Fibroblast of skin of abdomen (primary cell): ENCODE data around the gene IER5L.
A peak's percentile ranks its signal among the peaks of the same experiment; 100 is the strongest.

Experiments
- DNase-seq: peaks from one replicate; pipeline ENCODE4 v3.0.0-alpha.2; 2013

Gene IER5L

DNA sequence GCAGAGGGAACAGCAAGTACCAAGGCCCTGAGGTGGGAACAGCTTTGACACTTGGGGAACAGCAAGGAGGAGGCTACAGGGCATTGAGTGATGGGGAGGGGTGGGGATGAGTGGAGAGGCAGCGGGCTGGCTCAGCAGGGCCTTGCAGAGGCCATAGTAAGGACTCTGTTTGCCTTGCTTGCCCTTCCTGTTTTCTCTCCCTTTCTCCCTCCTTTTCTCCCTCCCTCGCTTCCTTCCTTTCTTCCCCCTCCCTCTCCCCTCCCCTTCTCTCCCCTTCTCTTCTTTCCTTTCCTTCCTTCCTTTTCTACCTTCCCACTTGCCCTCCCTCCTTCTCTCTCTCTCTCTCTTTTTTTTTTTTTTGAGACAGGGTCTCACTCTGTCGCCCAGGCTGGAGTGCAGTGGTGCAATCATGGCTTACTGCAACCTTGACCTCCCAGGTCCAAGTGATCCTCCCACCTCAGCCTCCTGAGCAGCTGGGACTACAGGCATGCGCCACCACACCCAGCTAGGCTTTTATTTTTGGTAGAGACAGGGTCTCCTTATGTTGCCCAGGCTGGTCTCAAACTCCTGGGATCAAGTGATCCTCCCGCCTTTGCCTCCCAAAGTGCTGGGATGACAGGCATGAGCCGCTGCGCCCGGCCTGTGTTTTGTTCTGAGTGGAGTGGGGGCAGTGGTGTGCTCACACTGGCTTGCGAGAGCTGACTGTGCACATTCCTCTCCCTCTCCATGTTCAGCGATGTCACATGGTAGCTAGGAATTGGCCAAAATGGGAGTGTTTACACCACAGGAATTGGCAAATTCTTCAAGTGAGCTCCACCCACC is 17.1 kb downstream of the IER5L start:
- DNase-seq: peak; percentile 53

DNA sequence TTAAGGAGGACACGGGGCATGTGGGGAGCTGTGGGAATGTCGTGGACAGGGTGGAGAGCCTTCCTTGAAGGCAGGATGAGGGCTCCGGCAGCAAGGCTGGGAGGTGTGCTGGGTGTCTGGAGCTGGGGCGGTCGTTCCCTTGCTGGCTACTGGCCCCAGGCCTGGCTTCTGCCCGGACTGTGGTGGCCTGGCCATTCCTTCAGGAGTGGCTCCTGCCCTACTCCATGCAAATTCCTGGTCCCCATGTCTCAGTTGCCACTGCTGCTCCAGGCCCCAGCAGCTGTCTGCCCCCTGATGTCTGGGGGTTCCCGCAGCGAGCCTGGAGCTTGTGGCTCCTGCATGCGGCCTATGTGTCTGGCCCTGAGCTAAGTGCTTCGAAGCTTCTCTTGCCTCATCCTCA is 21.9 kb downstream of the IER5L start:
- DNase-seq: no peak

DNA sequence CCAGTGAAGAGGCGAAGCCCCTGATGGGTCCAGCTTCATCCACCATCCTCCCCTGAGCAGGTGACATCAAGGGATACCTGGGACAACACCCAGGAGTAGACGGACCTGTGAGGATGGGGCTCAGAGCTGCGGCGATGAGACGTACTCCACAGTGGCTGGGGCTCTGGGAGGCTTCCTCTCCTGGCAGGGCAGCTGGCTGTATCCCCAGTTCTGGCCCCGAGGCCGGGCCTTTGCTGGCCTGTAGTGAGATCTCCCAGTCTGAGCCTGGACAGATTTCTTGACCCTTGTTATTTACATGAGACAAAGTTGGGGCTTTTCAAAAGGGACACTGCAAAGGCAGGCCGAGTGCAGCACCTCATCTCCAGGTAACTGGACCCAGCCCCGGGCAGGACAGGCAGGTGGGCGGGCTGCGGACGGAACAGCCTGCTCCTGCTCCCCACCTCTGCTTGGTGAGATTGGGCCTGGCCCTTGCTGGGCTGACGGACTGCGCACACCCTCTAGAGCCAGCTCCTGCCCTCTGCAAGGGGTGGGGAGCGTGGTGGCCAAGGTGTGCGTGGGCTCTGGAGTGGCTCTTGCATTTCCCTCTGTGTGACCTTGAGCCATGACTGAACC is 23.1 kb downstream of the IER5L start:
- DNase-seq: no peak

DNA sequence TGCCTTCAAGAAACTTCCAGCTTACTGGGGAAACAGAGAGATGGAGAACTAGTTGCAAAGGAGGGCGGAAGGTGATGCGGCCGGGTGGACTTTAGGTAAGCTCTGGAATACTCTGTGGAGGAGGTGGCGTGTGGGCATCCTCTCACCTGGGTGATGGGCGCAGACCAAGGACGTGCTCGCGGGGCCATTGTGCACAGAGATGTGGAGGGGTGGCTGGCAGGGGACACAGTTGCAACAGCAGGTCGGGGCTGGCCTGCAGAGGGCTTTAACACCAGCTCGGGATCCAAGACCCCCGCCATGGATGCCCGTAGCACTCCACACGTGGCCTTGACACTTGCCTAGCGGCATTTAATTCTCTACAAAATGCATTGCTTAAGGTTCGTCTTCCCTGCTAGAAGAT is 26.6 kb downstream of the IER5L start:
- DNase-seq: no peak

DNA sequence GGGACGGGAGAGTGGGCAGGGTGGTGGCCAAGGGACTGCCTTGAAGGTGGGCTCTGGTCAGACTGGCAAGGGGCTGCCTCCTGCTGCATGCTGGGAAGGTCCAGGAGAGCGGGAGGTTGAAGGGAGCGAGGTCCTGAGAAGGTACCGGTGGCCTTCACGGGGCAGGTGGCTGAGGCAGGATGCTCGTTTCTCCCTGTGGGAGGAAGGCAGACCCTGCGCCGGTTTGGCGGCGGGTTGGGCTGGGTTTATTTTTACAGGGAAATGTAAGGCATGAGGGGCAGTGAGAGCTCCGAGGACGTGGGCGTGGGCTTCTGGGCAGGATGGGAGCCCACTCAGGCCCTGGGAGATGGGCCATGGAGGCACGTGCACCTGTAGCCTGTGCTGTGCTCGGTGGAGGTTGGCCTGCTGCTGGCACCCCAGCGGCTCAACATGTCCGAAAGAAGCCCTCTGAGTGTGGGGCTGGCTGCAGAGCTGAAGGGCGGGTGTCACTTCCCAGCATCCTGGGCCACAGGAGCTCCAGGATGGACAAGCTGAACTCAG is 27.3 kb downstream of the IER5L start:
- DNase-seq: no peak

DNA sequence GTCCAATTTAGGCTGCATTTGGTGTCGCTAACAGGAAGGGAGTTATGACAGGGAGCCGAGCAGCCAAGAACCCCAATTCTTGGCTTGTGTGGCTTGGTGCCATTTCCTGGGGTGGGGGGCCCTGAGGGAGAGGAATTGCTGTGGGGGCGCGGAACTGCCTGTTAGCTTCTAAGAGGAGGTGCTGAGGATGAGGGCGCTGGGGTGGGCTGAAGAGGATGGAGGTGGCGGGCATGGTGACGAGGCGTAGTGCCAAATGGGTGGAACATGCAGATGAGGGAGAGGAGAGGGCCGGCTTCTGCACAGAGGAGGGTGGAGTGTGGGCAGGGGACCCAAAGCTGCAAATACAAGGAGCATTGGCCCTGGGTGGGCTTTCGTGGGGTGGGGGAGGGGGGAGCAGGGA is 27.9 kb downstream of the IER5L start:
- no peak for DNase-seq

DNA sequence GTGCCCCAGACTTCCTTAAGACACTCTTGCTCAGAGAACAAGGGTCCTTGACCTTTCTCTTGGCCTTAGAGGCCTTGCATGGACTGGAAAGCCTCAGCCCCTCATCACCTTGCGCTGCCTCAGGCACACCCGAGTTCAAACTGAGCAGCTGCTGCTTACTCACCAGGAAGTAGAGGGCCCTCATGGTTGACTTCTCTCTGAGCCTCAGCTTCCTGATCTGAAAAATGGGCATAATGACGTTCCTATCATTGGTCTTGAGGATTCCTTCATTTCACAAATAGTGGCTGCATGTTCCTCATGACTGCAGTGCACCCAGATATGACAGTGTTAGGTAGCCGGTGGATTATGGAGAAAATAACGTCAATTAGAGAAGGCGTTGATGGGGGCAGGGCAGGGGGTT is 28.6 kb downstream of the IER5L start:
- DNase-seq: no peak

DNA sequence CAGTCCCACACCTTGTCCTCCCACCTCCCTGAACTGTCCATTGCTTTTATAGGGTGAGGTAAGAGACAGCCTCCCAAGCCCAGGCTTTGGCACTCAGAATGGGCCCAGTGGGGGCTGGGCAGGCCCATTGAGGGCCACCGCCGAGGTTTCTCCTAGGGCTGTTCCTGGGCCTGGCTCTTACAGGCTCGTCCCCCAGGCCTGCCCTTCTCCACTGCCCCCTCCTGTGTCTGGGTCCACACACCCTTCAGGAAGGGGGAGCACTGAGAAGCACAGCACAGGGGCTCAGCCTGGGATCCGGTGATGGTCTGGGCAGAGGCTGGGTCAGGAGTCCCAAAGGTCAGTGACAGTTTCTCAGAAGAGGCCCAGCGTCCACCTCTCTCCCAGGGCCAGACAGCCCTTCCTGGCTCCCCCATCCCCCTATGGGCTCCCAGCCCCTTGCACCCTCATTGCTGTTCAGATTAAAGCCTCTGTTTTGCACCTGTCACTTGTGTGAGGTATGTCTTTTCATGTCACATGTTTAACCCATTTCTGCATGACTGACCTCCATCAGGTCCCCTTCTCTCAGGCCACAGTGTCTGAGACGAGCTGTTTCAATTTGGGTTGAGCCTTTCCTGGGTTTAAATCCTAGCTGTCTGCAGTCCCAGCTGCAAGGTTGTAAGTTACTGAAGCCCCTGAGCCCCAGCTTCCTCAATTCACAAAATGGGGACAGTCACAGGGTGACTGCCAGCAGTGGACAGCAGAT is 29.4 kb downstream of the IER5L start:
- DNase-seq: no peak

DNA sequence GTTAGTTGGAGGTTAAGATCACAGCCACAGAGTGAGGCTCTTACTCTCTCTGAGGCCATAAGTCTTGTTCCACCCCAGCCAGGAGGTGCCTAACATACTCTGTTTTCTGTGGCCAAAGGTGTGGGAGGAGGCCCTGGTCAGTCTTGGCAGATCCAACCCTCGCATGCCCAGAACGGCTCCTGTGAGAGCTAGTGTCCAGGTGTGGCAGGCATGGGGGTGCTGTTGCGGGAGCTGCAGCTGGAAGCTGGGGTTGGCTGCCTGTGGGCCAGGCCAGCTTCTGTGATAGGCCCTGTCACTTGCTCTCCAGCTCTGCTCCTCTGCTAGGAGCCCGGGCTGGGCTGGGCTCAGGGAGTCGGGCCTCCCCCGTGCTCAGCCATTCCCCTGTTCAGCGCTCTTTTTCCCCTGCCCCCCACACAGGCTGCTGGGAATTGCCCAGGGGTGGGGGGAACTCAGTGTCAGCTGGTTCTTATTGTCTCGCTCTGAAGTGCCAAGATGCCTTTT is 31.6 kb downstream of the IER5L start:
- peak; percentile 89 for DNase-seq

DNA sequence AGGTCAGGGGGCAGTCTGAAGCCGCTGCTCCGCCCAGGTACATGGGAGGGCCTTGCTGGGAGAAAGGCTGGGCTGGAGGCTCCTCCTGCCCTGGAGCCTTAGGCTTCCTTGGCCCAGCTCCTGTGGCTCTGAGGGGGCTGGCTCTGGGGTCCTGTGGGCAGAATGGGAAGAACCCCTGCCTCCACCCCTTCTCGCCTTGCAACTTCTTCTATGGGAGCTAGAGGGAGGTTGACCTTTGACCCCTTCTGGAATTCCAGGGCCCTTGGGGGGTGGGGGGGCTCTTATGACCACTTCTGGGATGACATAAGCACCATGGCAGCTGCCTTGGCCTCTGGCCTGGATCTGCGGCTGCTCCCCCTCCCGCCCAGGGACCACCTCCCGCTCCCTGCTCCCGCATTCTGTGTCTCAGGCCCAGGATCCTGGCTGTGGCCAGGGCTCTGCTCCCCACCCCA is 32.2 kb downstream of the IER5L start:
- peak; percentile 97 for DNase-seq

DNA sequence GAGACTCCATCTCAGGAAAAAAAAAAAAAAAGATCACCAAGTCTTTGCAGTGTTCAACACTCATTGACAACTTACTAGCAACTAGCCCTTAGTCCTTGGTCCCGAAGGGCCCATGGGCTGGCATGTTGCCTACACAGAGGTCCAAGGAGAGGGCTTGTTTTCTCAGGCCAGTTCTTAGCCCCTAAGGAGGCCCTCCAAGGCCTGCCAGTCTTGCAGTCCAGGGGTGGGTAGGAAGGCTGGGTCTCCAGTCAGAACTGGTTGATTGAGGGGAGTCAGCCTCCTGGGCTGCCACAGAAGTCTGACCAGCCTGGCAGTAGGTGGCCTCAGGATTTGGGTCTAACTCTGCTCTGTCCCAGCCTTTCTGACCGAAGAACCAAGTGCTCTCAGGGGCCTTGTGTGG is 32.7 kb downstream of the IER5L start:
- no peak for DNase-seq

DNA sequence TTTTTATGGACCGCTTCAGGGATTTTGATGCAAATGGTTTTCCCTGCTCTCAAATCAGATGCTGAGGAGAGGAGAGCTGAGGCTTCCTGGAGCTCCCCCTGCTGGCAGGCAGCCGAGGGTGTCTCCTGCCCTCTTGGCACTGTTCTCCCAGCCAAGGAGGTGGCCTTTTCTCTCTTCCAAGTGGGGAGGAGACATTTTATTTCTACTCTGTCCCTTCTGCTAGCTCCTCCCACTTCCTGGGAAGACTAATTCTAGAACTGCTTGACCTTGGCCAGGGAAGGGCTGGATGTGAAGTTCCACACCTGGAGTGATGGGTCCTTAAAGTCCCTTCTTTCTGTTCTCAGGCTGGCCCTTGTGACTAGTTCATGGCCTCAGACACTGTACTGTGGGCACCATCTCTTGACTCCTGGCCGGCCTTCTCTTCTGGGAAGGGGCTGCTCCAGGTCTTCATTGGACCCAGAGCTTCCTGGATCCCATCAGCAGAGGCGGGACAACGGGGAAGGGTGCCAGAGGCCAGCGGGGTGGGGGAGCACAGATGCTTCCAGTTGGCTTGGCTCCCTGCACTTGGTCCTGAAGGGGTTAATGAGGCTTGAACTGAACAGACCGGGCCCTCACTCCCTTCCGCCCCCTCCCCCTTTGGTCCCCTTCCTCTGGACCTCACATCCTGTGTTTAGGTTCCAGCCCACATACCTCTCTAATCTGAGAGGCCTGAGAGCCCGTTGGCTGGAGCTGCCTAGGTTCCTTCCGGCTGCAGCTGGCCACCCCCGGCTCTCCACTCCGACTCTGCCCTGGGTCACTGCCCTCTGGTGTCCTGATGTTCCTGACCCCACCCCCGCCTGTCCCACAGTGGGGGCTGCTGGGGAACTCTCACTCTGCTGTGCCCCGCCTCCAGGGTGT is 34.8 kb downstream of the IER5L start:
- DNase-seq: peak; percentile 92

DNA sequence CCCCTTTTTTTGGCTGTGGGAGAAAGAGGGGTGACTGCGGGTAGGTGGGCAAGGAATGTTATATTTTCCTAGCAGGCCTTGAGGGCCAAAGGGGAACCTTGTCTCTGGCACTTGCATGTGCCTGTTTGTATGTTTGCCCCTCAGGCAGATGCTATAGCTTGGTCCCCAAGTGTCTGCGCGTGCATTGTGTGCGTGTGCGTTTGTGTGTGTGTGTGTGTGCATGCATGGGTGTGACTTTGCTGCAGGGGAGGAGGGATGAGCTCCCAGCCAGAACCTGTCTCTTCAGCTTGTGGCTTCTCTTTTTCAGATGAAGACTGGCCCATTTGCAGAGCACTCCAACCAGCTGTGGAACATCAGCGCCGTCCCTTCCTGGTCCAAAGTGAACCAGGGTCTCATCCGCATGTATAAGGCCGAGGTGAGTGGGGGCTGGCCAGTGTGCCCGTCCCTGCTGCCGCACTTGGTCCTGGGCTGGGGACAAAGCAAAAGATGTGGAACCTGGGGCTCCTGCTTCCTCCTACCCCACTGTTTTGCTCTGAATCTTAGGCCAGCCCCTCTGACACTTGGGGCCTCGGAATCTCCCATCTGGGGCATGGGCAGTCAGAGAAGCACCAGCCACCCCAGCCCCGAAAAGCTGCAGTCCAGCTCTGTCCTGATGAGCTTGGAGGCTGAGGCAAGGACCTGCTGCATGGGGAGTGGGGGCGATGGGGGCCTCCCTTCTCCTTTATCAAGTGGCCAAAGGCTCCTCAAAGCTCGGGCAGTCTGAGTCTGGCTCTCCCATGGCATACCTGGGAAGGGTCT is 35.7 kb downstream of the IER5L start:
- no peak for DNase-seq

DNA sequence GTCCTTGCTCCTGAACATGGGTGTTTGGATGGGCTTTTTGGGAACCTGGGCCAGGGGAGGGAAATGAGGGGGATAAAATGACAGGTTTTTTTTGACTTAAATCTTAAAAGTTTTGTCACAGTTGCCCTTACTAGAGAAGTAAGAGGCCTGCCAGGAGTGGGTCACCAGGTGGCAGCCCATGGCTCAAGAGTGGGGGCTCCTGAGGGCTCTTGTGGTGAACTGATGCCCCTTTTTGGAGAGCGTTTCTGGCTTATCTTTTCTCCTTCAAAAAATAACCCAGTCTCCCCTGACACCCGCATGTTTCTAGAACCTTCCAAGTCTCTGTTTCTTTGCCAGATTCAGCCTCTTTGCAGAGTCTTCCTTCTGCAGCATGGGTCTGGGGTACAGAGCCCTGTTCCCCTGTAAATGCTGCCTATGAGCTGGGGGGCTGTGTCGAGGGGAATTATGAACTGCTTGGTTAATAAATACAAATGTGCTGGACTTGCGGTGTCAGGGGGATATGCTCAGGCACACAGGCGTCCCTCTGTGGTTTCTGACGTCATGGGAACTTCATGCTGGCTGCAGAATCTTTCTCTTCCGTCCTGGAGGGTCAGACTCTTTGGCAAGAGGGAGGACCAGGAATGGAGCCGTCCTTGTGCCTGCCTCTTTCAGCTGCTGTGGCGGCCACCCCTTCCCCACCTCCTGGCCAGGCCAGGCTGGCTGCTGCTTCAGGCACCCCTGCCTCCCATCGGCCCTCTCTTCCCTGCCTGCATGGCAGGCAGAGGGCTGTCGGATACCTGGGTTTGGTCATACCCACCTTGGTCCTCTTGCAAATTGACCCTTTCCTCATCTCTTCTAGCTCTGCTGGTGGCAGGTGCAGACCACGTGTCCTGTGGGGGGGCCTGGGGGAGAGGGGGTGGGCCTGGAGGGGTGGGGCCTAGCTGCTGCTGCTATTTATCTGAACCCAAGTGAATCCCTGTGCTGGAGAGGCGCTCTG is 36.7 kb downstream of the IER5L start:
- peak; percentile 92 for DNase-seq

DNA sequence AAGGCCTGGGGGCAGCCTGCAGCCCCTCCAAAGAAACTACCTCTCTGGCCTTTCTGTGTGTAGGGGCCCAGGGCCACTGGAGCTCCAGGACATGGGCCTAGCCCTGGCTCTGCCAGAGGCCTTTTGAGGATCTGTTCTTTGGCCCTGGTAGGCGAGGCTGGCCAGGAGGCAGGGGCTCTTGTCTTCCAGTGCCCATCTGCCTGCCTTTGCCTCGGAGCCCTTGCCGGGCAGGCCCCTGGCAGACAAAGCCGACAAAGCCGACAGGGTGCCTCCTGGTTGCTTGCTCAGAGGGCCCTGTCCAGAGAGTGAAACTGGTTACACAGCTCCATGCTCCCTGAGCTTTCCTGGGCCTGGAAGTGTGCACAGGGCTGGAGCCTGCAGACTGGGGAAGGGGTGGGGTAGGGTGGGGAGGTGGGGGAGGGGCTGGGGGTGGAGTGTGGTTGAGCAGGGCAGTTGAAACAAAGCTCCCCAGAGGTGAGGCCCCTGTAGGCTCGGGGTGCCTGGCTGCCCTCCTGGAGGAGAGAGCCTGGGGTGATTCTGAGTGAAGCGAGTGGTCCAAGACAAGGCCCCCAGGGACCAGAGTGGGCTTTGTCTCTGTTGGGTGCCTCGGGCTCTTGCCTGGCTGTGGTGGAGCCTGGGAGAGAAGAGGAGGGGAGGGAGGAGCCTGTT is 37.5 kb downstream of the IER5L start:
- DNase-seq: peak; percentile 70

DNA sequence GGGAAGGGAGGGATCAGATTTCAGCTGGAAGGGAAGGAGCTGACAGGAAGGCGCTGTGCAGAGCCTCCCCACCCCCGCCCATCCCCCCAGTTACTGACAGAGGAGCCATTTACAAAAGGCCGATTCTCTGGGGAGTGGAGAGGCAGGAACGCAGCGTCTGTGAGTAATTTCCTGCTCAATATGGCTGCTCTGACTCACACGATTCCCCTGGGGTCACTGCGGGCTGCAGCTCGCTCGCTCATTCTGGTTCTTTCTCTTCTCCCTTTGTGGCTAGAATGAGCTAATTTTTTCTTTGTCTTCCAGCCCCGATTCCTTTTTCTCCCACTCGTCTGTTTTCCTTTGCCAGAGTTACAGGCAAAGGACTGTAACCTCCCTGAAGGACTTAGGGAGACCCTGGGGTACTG is 38.1 kb downstream of the IER5L start:
- DNase-seq: peak; percentile 100

DNA sequence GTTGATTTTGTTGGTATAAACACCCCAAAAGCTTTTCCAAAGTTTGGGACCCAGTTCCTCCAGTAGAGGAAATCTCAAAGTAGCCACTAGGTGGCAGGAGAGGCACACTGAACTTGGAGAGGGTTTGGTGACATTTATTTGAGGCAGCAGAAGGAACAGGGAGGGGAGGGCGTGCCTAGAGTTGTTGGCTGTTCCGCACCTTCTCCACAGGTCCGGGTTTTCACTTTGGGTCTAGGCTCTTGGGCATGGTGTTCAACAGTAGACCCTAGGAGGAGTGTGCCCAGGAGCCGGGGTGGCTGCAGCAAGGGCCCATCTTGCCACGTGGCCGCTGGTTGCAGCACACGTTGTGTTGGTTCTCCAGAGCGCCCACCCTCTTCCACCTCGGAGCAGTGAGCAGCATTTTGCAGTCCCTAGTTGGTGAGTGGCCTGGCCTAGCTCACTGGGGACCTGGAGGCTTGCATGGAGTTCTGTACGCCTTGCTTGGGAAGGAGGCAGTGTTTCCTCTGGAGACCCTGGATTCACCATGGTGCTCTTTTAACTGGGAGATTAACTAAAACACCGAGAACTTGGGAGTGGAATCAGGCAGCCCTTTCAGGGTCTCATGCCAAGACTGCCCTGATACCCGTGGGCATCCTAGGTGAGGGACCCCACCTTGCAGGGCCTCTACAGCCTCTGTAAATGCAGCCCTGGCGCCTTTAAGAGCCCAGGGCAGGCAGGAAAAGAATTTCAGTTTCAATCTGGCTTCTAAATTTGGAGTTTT is 38.6 kb downstream of the IER5L start:
- peak; percentile 85 for DNase-seq

DNA sequence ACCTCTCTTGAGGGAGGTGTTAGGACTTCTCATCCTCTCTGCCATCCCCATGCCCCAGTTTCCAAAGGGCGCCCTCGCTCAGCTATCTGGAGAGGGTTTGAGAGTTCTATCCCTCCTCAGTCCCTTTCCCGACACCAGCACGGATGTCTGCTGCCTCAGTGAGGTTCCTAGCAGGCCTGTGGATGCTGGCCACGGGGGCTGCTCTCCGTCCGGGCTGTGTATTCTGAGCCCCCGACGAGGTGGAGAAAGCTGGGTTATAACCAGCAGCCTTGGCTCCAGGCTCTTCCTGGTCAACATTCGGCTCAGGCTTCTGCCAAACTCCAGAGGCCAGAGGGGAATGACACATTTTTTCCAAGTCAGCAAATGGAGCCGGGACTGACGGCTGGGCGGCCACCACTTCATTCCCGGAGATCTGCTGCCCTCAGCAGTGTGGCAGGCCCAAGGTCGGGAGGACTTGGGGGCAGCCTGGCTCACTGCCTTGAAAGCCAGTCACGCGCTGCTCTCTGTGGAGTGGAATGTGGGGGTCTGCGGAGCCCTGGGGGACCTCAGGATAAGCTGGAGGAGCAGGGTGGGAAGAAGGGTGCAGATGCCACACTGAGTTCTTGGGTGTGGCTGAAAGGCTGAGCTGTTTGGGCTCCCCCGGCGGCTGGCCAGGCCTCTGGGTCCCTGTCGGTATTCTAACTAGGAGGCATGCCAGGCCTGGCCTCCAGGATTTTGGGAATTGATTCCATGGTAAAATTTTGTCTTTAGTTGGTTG is 39.4 kb downstream of the IER5L start:
- peak; percentile 12 for DNase-seq
